Left ventricle myocardium inferior (tissue), 1 donor: ENCODE results near the gene TCEA2. TPM values are rescaled to one million over a fixed set of nuclear protein-coding genes. Genes with fewer than 3 reads are reported as not detected.
"Not testable (repeated sequence)": the region's sequence is repeated elsewhere in the genome, so short reads cannot be mapped to it uniquely, and the experiment has no call there.

Experiments
- DNase-seq: peaks from one replicate; pipeline ENCODE4 v3.0.0-alpha.2; 2020
- H3K27ac ChIP-seq: fragments of 200-600 bp; replicated peaks from 2 replicates; pipeline ENCODE4 v1.8.0; 2021
- H3K27me3 ChIP-seq: fragments of 200-600 bp; 2 replicates; pipeline ENCODE4 v1.8.0; 2021; ENCODE audit warnings: low read depth
- H3K36me3 ChIP-seq: fragments of 200-600 bp; 2 replicates; pipeline ENCODE4 v1.8.0; 2021
- H3K4me1 ChIP-seq: fragments of 200-600 bp; 2 replicates; pipeline ENCODE4 v1.8.0; 2021
- H3K4me3 ChIP-seq: fragments of 200-600 bp; 2 replicates; pipeline ENCODE4 v1.8.0; 2021; ENCODE audit warnings: mild to moderate bottlenecking, moderate library complexity
- H3K9me3 ChIP-seq: fragments of 200-600 bp; replicated peaks from 2 replicates; pipeline ENCODE4 v1.8.0; 2021
- intact Hi-C: fragments of 100-400 bp; cut with micrococcal nuclease; formaldehyde crosslinking; loops from one replicate; pipeline ENCODE4 v1.11.0; 2022
- total RNA-seq: library from RNA; stranded (reverse); fragmentation: NEBNext Ultra II Directional; extraction: Animal tissue kit (Norgen Biotek cat#: 25700); gene quantifications from one replicate; pipeline ENCODE4 v1.2.1, GENCODE V29; 2021
- TF ChIP-seq, protein P1 (sequence below): fragments of 200-600 bp; IDR thresholded peaks from 2 replicates; pipeline ENCODE4 v1.8.0; 2021; ENCODE audit warnings: antibody characterized with exemption, mild to moderate bottlenecking, borderline replicate concordance
- donor health status: DM: no; HTN: yes; CAD: no; lungs with severe emphysema.

Gene TCEA2
- total RNA-seq, 1 donor from 2014 or later, result 38.9 TPM

- DNase-seq, result no peak
- Histone ChIP-seq H3K27ac (no peak overlapping the region), H3K9me3 (no peaks in the 10 kb centered on the region), H3K4me3 (no peak overlapping the region), H3K4me1 (peaks cover 26% of the 10 kb centered on the region), H3K27me3 (peaks cover 50% of the 10 kb centered on the region), H3K36me3 (no peaks in the 10 kb centered on the region)
- intact Hi-C loops, result no loop called here
- TF ChIP-seq, protein P1, sequence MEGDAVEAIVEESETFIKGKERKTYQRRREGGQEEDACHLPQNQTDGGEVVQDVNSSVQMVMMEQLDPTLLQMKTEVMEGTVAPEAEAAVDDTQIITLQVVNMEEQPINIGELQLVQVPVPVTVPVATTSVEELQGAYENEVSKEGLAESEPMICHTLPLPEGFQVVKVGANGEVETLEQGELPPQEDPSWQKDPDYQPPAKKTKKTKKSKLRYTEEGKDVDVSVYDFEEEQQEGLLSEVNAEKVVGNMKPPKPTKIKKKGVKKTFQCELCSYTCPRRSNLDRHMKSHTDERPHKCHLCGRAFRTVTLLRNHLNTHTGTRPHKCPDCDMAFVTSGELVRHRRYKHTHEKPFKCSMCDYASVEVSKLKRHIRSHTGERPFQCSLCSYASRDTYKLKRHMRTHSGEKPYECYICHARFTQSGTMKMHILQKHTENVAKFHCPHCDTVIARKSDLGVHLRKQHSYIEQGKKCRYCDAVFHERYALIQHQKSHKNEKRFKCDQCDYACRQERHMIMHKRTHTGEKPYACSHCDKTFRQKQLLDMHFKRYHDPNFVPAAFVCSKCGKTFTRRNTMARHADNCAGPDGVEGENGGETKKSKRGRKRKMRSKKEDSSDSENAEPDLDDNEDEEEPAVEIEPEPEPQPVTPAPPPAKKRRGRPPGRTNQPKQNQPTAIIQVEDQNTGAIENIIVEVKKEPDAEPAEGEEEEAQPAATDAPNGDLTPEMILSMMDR, result no peak
Observed at GRCh38 chr20:64086801-64087200, 23.8 kb downstream of the TCEA2 start.

DNA sequence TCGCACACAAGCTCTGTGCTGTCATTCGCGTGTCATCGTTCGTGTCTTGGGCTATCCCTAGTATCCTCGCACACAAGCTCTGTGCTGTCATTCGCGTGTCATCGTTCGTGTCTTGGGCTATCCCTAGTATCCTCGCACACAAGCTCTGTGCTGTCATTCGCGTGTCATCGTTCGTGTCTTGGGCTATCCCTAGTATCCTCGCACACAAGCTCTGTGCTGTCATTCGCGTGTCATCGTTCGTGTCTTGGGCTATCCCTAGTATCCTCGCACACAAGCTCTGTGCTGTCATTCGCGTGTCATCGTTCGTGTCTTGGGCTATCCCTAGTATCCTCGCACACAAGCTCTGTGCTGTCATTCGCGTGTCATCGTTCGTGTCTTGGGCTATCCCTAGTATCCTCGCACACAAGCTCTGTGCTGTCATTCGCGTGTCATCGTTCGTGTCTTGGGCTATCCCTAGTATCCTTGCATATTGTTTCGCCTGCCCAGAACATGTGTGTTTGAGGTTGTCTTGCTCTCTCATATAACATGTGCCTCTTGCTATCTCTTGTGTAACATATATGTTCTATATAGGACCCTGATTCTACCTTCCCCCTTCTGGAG is 24.3 kb downstream of the TCEA2 start:
- H3K36me3 ChIP-seq, H3K4me3 ChIP-seq, H3K27ac ChIP-seq, intact Hi-C loops, DNase-seq, H3K9me3 ChIP-seq: not testable (repeated sequence)
- Histone ChIP-seq H3K27me3 (peaks cover 50% of the 10 kb centered on the region), H3K4me1 (peaks cover 21% of the 10 kb centered on the region)

GRCh38 chr20:64088586-64088985 is 25.6 kb downstream of the TCEA2 start:
- intact Hi-C loops, H3K27ac ChIP-seq, H3K4me3 ChIP-seq, DNase-seq, H3K36me3 ChIP-seq, H3K9me3 ChIP-seq: not testable (repeated sequence)
- Histone ChIP-seq H3K4me1 (peaks cover 12% of the 10 kb centered on the region), H3K27me3 (peaks cover 57% of the 10 kb centered on the region)

- intact Hi-C loops, result no loop called here
- no peaks in the 10 kb centered on the region for H3K36me3 ChIP-seq
- no peaks in the 10 kb centered on the region for H3K4me1 ChIP-seq
- H3K4me3 ChIP-seq, result no peak overlapping the region
- peaks cover 42% of the 10 kb centered on the region for H3K27me3 ChIP-seq
- no peak for DNase-seq
- TF ChIP-seq, protein P1, result no peak
- no peaks in the 10 kb centered on the region for H3K9me3 ChIP-seq
- H3K27ac ChIP-seq, result no peak overlapping the region
Observed at GRCh38 chr20:64090165-64090564, 27.2 kb downstream of the TCEA2 start.

- Histone ChIP-seq H3K27ac (no peak overlapping the region), H3K36me3 (no peaks in the 10 kb centered on the region), H3K4me1 (no peaks in the 10 kb centered on the region), H3K27me3 (peaks cover 41% of the 10 kb centered on the region), H3K9me3 (no peaks in the 10 kb centered on the region), H3K4me3 (no peak overlapping the region)
- TF ChIP-seq, protein P1, result no peak
- intact Hi-C loops, result no loop called here
- no peak for DNase-seq
Observed at GRCh38 chr20:64091340-64091739, 28.3 kb downstream of the TCEA2 start.

DNA sequence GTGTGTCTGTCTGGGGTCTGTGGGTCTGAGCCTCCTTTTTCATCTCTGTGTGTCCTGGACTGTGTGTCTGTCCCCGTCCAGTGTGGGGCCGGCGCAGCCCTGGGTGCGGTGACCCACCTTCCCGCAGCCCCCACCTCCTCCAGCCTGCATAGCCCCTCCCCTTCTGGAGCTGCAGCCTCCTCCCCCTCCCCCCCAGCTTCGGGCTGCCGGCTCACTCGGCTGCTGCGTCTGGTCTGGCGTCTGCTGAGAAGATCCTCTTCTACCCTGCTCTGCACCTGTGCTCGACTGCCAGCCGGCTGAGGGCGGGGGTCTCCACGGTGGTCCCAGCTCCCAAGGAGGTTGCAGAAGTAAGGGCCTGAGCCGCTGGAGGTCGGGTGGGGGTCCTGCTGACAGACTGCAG is 28.8 kb downstream of the TCEA2 start:
- TF ChIP-seq, protein P1, result no peak
- H3K4me3 ChIP-seq, result no peak overlapping the region
- no peak for DNase-seq
- H3K4me1 ChIP-seq, result no peaks in the 10 kb centered on the region
- intact Hi-C loops, result no loop called here
- H3K27ac ChIP-seq, result no peak overlapping the region
- no peaks in the 10 kb centered on the region for H3K36me3 ChIP-seq
- H3K27me3 ChIP-seq, result peaks cover 39% of the 10 kb centered on the region
- no peaks in the 10 kb centered on the region for H3K9me3 ChIP-seq
